CD4-positive, alpha-beta T cell treated with Interleukin-6 at 100 ng/mL for 8 hours (primary cell): ENCODE results near the gene FZD8.

Experiments
- DNase-seq: peaks from one replicate; pipeline ENCODE4 v3.0.0-alpha.2; 2020; ENCODE audit warnings: mixed read lengths, low spot score

FZD8 gene

GRCh38 chr10:35605191-35605590 is 36.9 kb downstream of the FZD8 start, which contains the start of gene GJD4:
TSS of gene GJD4 (plus strand) at chr10:35605341. CDS start at chr10:35605568, 227 bp downstream.
- no peak for DNase-seq

- DNase-seq = no peak
Observed at GRCh38 chr10:35600193-35600592, 41.9 kb downstream of the FZD8 start.

DNA sequence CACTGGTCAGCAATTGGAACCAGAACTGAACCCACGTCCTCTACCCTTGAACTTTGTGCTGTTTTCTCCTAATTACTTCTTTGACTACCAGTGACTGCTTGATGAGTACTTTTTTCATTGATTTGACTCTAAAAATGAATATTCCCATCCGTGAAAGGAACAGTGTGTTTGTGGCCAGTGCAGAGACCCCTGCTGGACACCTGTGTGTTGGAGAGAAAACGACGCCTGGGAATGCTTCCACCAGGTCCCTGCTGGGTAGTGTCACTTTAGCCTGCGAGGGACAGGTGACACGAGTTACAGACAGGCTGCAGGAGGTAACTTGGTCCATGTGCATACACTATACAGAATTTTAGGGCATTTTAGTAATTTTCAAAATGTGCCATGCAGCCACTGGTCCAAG is 43.7 kb downstream of the FZD8 start:
- DNase-seq = no peak

DNA sequence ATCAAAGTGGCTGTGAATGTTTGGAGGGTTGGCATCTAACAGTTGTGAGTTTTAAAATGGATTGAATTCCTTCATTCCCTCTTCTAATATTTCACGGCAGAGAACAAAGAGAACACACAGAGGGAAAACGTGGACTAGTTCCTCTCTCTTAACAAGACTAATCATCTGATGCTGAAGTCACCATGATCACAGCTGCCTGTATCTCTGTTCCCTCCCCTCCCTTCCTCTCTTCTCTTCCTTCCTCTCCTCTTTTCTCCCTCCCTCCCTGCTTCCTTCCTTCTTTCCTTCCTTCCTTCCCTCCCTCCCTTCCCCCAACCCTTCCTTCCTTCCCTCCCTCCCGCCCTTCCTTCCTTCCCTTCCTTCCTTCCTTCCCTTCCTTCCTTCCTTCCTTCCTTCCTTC is 47.0 kb downstream of the FZD8 start:
- no peak for DNase-seq

DNA sequence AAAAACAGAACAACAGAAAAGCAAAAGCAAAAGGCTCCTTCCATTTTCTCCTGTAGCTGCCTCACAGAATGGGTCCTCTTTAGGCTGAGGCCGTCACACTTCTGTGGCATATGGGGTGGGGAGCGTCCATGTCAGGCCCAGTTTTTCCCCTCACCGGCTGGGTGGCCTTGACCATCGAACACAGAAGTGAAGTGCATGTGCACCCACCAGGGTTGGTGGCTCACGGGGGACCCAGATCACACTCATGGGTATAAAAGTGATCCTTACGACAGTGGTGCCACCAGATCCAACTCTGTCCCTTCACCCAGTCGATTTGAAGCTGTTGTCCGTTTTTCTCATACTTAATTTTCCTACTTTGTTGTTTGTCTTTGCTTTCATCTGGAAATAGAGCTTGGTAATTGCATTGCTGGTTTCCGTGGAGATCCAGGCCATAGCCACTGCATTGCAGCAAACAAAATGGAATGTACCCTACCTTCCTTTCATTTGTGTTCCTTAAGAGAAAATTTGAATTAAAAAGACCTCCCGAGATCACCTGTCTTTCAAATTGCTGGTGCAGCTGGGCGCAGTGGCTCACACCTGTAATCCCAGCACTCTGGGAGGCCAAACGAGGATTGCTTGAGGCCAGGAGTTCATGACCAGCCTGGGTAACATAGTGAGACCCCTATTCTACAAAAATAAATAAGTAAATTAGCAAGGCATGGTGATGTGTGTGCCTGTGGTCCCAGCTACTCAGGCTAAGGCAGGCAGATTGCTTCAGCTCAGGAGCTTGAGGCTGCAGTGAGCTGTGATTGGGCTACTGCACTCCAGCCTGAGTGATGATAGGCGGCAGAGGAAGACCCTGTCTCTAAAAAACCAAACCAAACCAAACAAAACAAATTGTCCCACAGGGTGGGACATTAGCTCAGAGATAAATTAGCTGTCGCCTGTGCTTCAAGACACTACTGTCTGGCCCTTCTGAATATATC is 47.7 kb downstream of the FZD8 start:
- DNase-seq = no peak

- DNase-seq = no peak
Observed at GRCh38 chr10:35592441-35592840, 49.7 kb downstream of the FZD8 start.

DNA sequence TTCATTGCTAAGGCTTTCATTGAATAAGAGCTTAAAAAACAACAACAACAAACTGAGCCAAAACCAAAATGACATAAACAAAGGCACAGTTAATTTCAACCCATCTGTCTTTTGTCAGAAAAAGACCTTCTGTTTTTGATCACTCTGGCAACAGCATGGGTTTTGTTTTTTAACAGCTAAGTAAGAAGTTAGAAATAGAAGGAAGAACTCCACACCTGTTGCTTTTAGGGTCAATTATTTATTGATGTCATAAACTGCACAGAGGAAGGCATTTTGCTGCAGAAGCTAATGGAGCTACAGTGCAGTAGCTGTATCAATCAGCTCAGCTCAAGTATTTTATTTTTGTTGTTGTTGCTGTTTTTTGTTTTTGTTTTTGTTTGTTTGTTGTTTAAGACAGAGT is 53.3 kb downstream of the FZD8 start:
- no peak for DNase-seq
